DND-41 (cell line): ENCODE measurements around the gene FRMD7.

ENCODE experiments used
- CTCF ChIP-seq: IDR thresholded peaks from 2 replicates; pipeline ENCODE4 v1.5.1; 2012; ENCODE audit warnings: borderline replicate concordance, low read length, moderate library complexity, mild to moderate bottlenecking; ENCODE audit not compliant: poor library complexity, severe bottlenecking; ENCODE audit errors: extremely low read depth
- EZH2 ChIP-seq: IDR thresholded peaks from 3 replicates; pipeline ENCODE4 v1.6.1; 2012; ENCODE audit warnings: borderline replicate concordance, low read depth, mild to moderate bottlenecking, moderate library complexity, low read length, inconsistent platforms; ENCODE audit not compliant: severe bottlenecking

GRCh38 chrX:132090403-132091159, 37.2 kb downstream of the FRMD7 start:
- TF ChIP-seq CTCF = no peak
- TF ChIP-seq EZH2 = no peak
